Gastrocnemius medialis (tissue), 4 donors: ENCODE results near the gene RBM17. TPM values are rescaled to one million over a fixed set of nuclear protein-coding genes. Genes with fewer than 3 reads are reported as not detected.
"Not testable (repeated sequence)": the region's sequence is repeated elsewhere in the genome, so short reads cannot be mapped to it uniquely, and the experiment has no call there.

Experiments
- ATAC-seq, 2 donors: fragments of 150-250 bp; one replicate each; pipeline ENCODE4 v1.9.1; 2016
- DNase-seq, 2 donors: peaks; one replicate each; pipeline ENCODE4 v3.0.0-alpha.2; 2019
- H3K27ac ChIP-seq, 4 donors: fragments of 200-600 bp; sonication (generic); 1 replicate in 1 of 4; 2 replicates in 3 of 4; pipeline ENCODE4 v1.5.1; 2016 to 2018; ENCODE audit warnings: mild to moderate bottlenecking in 2 of 4, moderate library complexity in 1 of 4
- H3K27me3 ChIP-seq, 3 donors: fragments of 200-600 bp; sonication (generic) in 2 of 3; 1 replicate in 1 of 3; 2 replicates in 2 of 3; pipeline versions ENCODE4 v1.5.1 to v1.6.0; 2016 to 2019; ENCODE audit warnings: mild to moderate bottlenecking in 1 of 3, moderate library complexity in 1 of 3
- H3K36me3 ChIP-seq, 2 donors: fragments of 200-600 bp; sonication (generic) in 1 of 2; one replicate each; pipeline ENCODE4 v1.5.1; 2017 to 2018
- H3K4me1 ChIP-seq, 2 donors: fragments of 200-600 bp; sonication (generic) in 1 of 2; one replicate each; pipeline ENCODE4 v1.5.1; 2016 to 2017; ENCODE audit warnings: mild to moderate bottlenecking in 2 of 2
- H3K4me3 ChIP-seq, 4 donors: fragments of 200-600 bp; sonication (generic) in 3 of 4; 1 replicate in 1 of 4; 2 replicates in 3 of 4; pipeline ENCODE4 v1.5.1; 2016 to 2019; ENCODE audit warnings: mild to moderate bottlenecking in 2 of 4
- H3K9me3 ChIP-seq, 3 donors: fragments of 200-600 bp; sonication (generic) in 2 of 3; 1 replicate in 1 of 3; 2 replicates in 2 of 3; pipeline ENCODE4 v1.5.1; 2016 to 2019
- POLR2A ChIP-seq, 2 donors: fragments of 450-650 bp; IDR thresholded peaks; one replicate each; pipeline ENCODE4 v1.6.1; 2017; ENCODE audit warnings: antibody characterized with exemption in 2 of 2, mild to moderate bottlenecking in 2 of 2, moderate library complexity in 2 of 2
- in situ Hi-C, 4 donors: fragments of 200-750 bp; cut with MboI; loops; one replicate each; pipeline versions ENCODE4 v1.15.0 to v1.8.0; 2017; ENCODE audit warnings: low sequenced_read_pairs in 4 of 4
- intact Hi-C: fragments of 100-400 bp; cut with DNase I; formaldehyde crosslinking; loops from one replicate; pipeline ENCODE4 v1.15.1; 2023; ENCODE audit warnings: low total_unique reads
- microRNA-seq, 2 donors: library from miRNA; unstranded; fragments of <30 nt; microRNA quantifications; one replicate each; pipeline ENCODE4, GENCODE V29; 2016; ENCODE audit warnings: borderline replicate concordance in 2 of 2
- total RNA-seq, 4 donors: library from RNA; depleted of rRNA; stranded (reverse); fragments of >200 nt; gene quantifications; one replicate each; pipeline versions ENCODE4 v1.1.0 to v1.2.3, GENCODE V29; 2016
- TF ChIP-seq, protein P1 (sequence below), 5 experiments: fragments of 450-650 bp in 3 of 5; fragments of 200-600 bp in 2 of 5; sonication (generic) in 2 of 5; IDR thresholded peaks in 4 of 5; conservative IDR thresholded peaks in 1 of 5; 1 replicate in 4 of 5; 2 replicates in 1 of 5; pipeline ENCODE4 v1.5.1; 2016 to 2019; ENCODE audit warnings: antibody characterized with exemption in 5 of 5, mild to moderate bottlenecking in 3 of 5, moderate library complexity in 3 of 5

Gene RBM17
- total RNA-seq, 4 donors from 2014 or later = 53.2 to 67.4 (median 60.1) TPM

DNA sequence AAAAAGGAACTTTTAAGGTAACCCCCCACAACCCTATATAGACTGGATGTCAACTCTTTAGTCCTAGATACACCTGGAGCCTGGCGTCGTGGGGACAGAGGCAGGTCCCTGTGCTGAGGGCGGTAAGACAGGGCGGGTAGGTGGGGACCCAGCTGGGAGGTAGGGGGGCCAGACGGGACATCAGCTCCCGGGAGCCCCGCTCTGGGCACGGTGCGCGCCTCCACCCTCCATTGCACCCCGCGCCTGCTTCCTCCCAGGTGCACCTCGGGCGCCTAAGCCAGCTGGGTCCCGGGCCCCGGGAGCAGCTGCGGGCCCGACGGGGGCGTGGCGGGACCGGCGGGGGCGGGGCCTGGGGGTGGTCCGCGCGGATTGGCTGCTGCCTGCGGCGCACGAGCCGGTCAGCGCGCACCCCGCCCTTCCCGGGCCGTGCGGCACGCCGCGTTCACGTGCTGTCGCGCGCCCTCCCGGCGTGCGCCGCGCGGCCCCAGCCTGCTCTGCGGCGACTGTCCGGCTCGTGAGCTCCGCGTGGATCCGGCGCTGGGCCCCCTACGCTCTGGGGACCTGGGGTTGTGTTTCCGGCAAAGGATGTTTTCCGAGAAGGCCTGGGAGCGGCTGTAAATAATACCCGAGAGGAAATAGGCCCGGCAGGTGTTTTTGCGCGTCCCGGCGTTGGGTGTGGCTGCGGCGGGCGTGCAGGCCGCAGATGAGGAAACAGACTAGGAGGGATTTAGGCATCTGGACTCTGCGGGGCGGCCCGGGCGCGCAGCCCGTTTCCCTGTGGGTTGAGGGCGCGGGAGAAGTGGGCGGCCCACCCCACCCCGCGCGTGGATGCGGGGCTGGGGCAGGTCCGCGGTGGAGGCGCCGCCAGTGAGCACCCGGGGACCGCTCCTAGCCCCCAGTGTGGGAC, 74.8 kb downstream of the RBM17 start:
- TF ChIP-seq, protein P1, sequence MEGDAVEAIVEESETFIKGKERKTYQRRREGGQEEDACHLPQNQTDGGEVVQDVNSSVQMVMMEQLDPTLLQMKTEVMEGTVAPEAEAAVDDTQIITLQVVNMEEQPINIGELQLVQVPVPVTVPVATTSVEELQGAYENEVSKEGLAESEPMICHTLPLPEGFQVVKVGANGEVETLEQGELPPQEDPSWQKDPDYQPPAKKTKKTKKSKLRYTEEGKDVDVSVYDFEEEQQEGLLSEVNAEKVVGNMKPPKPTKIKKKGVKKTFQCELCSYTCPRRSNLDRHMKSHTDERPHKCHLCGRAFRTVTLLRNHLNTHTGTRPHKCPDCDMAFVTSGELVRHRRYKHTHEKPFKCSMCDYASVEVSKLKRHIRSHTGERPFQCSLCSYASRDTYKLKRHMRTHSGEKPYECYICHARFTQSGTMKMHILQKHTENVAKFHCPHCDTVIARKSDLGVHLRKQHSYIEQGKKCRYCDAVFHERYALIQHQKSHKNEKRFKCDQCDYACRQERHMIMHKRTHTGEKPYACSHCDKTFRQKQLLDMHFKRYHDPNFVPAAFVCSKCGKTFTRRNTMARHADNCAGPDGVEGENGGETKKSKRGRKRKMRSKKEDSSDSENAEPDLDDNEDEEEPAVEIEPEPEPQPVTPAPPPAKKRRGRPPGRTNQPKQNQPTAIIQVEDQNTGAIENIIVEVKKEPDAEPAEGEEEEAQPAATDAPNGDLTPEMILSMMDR (IDR thresholded peaks at IDR 0.05 in 4 of 5, conservative IDR thresholded peaks at IDR 0.05 in 1 of 5) = peak in 2 of 5 experiments; percentile 30 to 31
- TF ChIP-seq POLR2A (IDR thresholded peaks at IDR 0.05) = peak; percentile 83 to 90
- intact Hi-C loops = loop anchor here (1.0 to 2.0 kb wide), 3 partner anchors 19 to 37 kb away; no protein-coding TSS in a partner anchor
- no peaks in the 10 kb centered on the region for H3K27me3 ChIP-seq
- ATAC-seq (peak; percentile 80 to 86), DNase-seq (peak; percentile 91 to 96)
- in situ Hi-C loops = loop anchor here in 1 of 4 donors (5.0 kb wide), 1 partner anchor 34 kb away; no protein-coding TSS in a partner anchor
- peaks cover 38 to 62% of the 10 kb centered on the region in 2 donors for H3K4me1 ChIP-seq
- no peaks in the 10 kb centered on the region for H3K9me3 ChIP-seq
- H3K4me3 ChIP-seq = peak overlapping the region; percentile 67 to 79 (median 76)
- peak overlapping the region; percentile 96 to 99 (median 99) for H3K27ac ChIP-seq
- H3K36me3 ChIP-seq = no peaks in the 10 kb centered on the region

DNA sequence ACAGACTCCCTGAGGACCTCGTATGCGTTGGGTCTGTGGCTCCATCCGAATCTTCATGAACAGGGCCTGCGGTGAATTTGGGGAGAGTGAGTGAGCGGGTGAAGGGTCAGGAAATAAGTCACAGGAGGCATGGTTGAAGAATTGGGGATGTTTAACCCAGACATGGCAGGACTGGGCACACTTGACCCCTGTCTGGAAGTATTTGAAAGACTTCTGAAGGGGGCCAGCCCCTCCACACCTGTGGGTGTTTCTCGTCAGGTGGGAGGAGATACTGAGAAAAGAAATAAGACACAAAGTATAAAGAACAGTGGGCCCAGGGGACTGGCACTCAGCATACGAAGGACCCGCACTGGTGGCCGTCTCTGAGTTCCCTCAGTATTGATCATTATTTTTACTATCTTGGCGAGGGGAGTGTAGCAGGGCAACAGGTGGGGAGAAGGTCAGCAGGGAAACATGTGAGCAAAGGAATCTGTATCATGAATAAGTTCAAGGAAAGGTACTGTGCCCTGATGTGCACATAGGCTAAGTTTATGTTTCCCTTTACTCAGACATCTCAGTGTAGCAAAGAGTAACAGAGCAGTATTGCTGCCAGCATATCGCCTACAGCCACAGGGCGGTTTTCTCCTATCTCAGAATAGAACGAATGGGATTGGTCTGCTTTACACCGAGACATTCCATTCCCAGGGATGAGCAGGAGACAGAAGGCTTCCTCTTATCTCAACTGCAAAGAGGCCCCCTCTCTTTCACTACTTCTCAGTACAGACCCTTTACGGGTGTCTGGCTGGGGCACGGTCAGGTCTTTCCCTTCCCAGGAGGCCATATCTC, 75.6 kb downstream of the RBM17 start:
- DNase-seq (no peak), ATAC-seq (peak; percentile 24 to 40)
- peak overlapping the region; percentile 67 to 79 (median 76) for H3K4me3 ChIP-seq
- H3K27ac ChIP-seq = peak overlapping the region; percentile 96 to 99 (median 99)
- H3K4me1 ChIP-seq = peaks cover 42 to 69% of the 10 kb centered on the region in 2 donors
- intact Hi-C loops (no loop called here), in situ Hi-C loops (loop anchor here in 1 of 4 donors (5.0 kb wide), 1 partner anchor 33 kb away; no protein-coding TSS in a partner anchor)
- H3K27me3 ChIP-seq = no peaks in the 10 kb centered on the region
- H3K9me3 ChIP-seq = no peaks in the 10 kb centered on the region
- peak; percentile 44 to 74 for TF ChIP-seq POLR2A (IDR thresholded peaks at IDR 0.05)
- TF ChIP-seq, protein P1 (IDR thresholded peaks at IDR 0.05 in 4 of 5, conservative IDR thresholded peaks at IDR 0.05 in 1 of 5) = peak in 1 of 5 experiments; percentile 13
- H3K36me3 ChIP-seq = no peaks in the 10 kb centered on the region

DNA sequence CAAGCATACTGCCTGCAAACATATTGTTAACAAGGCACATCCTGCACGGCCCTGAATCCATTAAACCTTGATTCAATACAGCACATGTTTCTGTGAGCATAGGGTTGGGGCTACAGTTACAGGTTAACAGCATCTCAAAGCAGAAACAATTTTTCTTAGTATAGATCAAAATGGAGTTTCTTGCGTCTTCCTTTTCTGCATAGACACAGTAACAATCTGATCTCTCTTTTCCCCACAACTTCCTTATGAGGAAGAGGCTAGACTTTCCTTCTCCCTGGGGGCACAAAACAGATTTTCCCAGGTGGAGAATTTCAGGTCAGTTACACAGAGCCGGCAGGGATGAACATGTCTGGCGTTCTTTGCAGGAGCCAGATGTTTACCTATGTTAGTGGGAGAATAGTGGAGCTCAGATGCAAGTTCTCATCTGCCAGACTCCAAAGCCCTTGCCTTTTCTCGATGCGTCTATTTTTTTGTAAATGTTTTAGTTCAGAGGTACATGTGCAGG, 76.4 kb downstream of the RBM17 start:
- in situ Hi-C loops = no loop called here
- Histone ChIP-seq H3K4me1 (peaks cover 49 to 77% of the 10 kb centered on the region in 2 donors), H3K9me3 (no peaks in the 10 kb centered on the region), H3K36me3 (no peaks in the 10 kb centered on the region), H3K4me3 (peak overlapping the region in 3 of 4 donors; percentile 74 to 79 (median 77)), H3K27ac (peak overlapping the region; percentile 96 to 99 (median 99)), H3K27me3 (no peaks in the 10 kb centered on the region)
- DNase-seq = no peak
- no peak for ATAC-seq
- no peak for TF ChIP-seq POLR2A (IDR thresholded peaks at IDR 0.05)
- TF ChIP-seq, protein P1 (IDR thresholded peaks at IDR 0.05 in 4 of 5, conservative IDR thresholded peaks at IDR 0.05 in 1 of 5) = no peak
- intact Hi-C loops = no loop called here

DNA sequence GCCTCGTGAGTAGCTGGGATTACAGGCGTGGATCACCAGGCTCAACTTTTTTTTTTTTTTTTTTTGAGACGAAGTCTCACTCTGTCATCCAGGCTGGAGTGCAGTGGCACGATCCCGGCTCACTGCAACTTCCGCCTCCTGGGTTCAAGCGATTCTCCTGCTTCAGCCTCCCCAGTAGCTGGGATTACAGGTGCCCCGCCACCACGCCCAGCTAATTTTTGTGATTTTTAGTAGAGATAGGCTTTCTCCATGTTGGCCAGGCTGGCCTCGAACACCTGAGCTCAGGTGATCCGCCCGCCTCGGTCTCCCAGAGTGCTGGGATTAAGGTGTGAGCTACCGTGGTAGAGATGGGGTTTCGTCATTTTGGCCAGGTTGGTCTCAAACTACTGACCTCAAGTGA, 77.1 kb downstream of the RBM17 start:
- H3K27me3 ChIP-seq, intact Hi-C loops, in situ Hi-C loops, H3K9me3 ChIP-seq, H3K36me3 ChIP-seq, ATAC-seq, H3K4me3 ChIP-seq, DNase-seq: not testable (repeated sequence)
- peak overlapping the region; percentile 96 to 99 (median 99) for H3K27ac ChIP-seq
- H3K4me1 ChIP-seq = peaks cover 54 to 84% of the 10 kb centered on the region in 2 donors

Small RNAs within 50 kb of the gene (microRNA-seq; reads per million reads assigned to microRNA genes)
- gene MIR3155A = 0 reads per million in 2 donors
- gene MIR3155B = 0 reads per million in 2 donors

Other genes starting within 250 kb of the RBM17 start
- gene ANKRD16, start 199.1 kb upstream of the RBM17 start, total RNA-seq = 1 to 10 TPM; 1.4 to 5.4 (median 3.8) TPM
- 10 to 100 TPM; 62.6 to 96.9 (median 68.2) TPM for gene FBH1, start 198.8 kb upstream of the RBM17 start, total RNA-seq
- 10 to 100 TPM; 13.1 to 17.6 (median 15.6) TPM for gene IL15RA, start 111.5 kb upstream of the RBM17 start, total RNA-seq
- gene IL2RA, start 26.7 kb upstream of the RBM17 start, total RNA-seq = 1 to 10 TPM in 1 of 4 donors, not detected in 3; 2.1 TPM
- gene PFKFB3, start 113.9 kb downstream of the RBM17 start, total RNA-seq = 1,000 to 10,000 TPM in 1 of 4 donors, 100 to 1,000 TPM in 3; 218 to 1,159 (median 337) TPM